ENCODE results near the gene CDCA7.

GRCh38 chr2:173417341-173417740, 62.7 kb downstream of the CDCA7 start:
- TF ChIP-seq POLR2A (IDR thresholded peaks at IDR 0.05) (no peak), POLR2AphosphoS5 (IDR thresholded peaks at IDR 0.05) (no peak), CTCF (IDR thresholded peaks at IDR 0.05) (no peak)
